SK-N-SH (cell line): Measurements from ENCODE around the gene PES1. TPM values are rescaled to one million over a fixed set of nuclear protein-coding genes. Genes with fewer than 3 reads are reported as not detected.

Experiments used
- CTCF ChIA-PET: fragments of 300-600, 350-600 bp; formaldehyde crosslinking; extraction: SDS; loops from one replicate; lab custom pipeline; 2021; lab: Yijun Ruan, JAX
- POLR2A ChIA-PET: fragments of 350-600 bp; sonication (Branson Sonifier 250); formaldehyde crosslinking; extraction: SDS; loops from one replicate; lab custom pipeline; 2020; ENCODE audit warnings: antibody characterized with exemption, inconsistent platforms; lab: Yijun Ruan, JAX
- DNase-seq: peaks from one replicate; pipeline ENCODE4 v3.0.0; 2012
- H2AFZ ChIP-seq: fragments of 200-600 bp; sonication (generic); 2 replicates; pipeline ENCODE4 v1.8.1; 2016; ENCODE audit warnings: antibody characterized with exemption, mild to moderate bottlenecking, low read depth
- H3F3A ChIP-seq: fragments of 200-600 bp; sonication (generic); replicated peaks from 2 replicates; pipeline ENCODE3; 2016; ENCODE audit warnings: antibody characterized with exemption, mild to moderate bottlenecking; ENCODE audit not compliant: insufficient read depth
- H3K27ac ChIP-seq, 2 experiments: fragments of 200-500 bp in 1 of 2; fragments of 200-600 bp in 1 of 2; sonication (Bioruptor generic) in 1 of 2; sonication (generic), shearing (Covaris generic) in 1 of 2; 2 replicates each; pipeline versions ENCODE4 v1.5.1 to v1.6.1; 2014 to 2016; ENCODE audit warnings: low read depth in 2 of 2, inconsistent platforms in 1 of 2, low read length in 1 of 2, mild to moderate bottlenecking in 1 of 2, mixed read lengths in 1 of 2
- H3K27me3 ChIP-seq: fragments of 200-600 bp; sonication (generic), shearing (Covaris generic); 2 replicates; pipeline ENCODE4 v1.6.1; 2016; ENCODE audit warnings: mixed run types; ENCODE audit not compliant: insufficient read depth
- H3K36me3 ChIP-seq, 2 experiments: fragments of 200-500 bp in 1 of 2; fragments of 200-600 bp in 1 of 2; sonication (Bioruptor generic) in 1 of 2; sonication (generic) in 1 of 2; replicated peaks in 1 of 2; 2 replicates each; pipeline versions ENCODE3 to v1.5.1; 2014 to 2016; ENCODE audit warnings: low read length in 1 of 2, mild to moderate bottlenecking in 1 of 2; ENCODE audit not compliant: insufficient read depth in 2 of 2, control insufficient read depth in 1 of 2
- H3K4me1 ChIP-seq, 2 experiments: fragments of 200-500 bp in 1 of 2; fragments of 200-600 bp in 1 of 2; sonication (Bioruptor generic) in 1 of 2; sonication (generic), shearing (Covaris generic) in 1 of 2; 2 replicates each; pipeline versions ENCODE4 v1.5.1 to v1.6.1; 2014 to 2016; ENCODE audit warnings: low read depth in 1 of 2, low read length in 1 of 2, mixed run types in 1 of 2; ENCODE audit not compliant: insufficient read depth in 2 of 2, control insufficient read depth in 1 of 2
- H3K4me2 ChIP-seq: fragments of 200-600 bp; sonication (generic), shearing (Covaris generic); 2 replicates; pipeline ENCODE4 v1.6.1; 2017; ENCODE audit warnings: mixed run types
- H3K4me3 ChIP-seq, 2 experiments: fragments of 200-500 bp in 1 of 2; fragments of 200-600 bp in 1 of 2; sonication (Bioruptor generic) in 1 of 2; sonication (generic), shearing (Covaris generic) in 1 of 2; 2 replicates each; pipeline versions ENCODE4 v1.5.1 to v1.8.1; 2014 to 2016; ENCODE audit warnings: low read depth in 2 of 2, inconsistent platforms in 1 of 2, low read length in 1 of 2, mild to moderate bottlenecking in 1 of 2, mixed read lengths in 1 of 2, moderate library complexity in 1 of 2
- H3K79me2 ChIP-seq: fragments of 200-600 bp; sonication (generic); 2 replicates; pipeline ENCODE4 v1.8.1; 2017; ENCODE audit warnings: mild to moderate bottlenecking; ENCODE audit not compliant: insufficient read depth
- H3K9ac ChIP-seq: fragments of 200-600 bp; sonication (generic); 2 replicates; pipeline ENCODE4 v1.6.1; 2017; ENCODE audit warnings: mixed run types
- H3K9me2 ChIP-seq: fragments of 200-600 bp; sonication (generic); 2 replicates; pipeline ENCODE4 v1.6.1; 2017; ENCODE audit warnings: mixed run types
- H3K9me3 ChIP-seq: fragments of 200-600 bp; sonication (generic); 2 replicates; pipeline ENCODE4 v1.6.1; 2017; ENCODE audit warnings: mixed run types, mild to moderate bottlenecking, moderate library complexity
- H4K20me1 ChIP-seq: fragments of 200-600 bp; sonication (generic); 2 replicates; pipeline ENCODE4 v1.6.1; 2017; ENCODE audit warnings: mild to moderate bottlenecking, mixed run types; ENCODE audit not compliant: insufficient read depth
- FOXM1 ChIP-seq: IDR thresholded peaks from 2 replicates; pipeline ENCODE4 v1.4.0; 2012; ENCODE audit warnings: low read depth, mild to moderate bottlenecking
- JUND ChIP-seq: IDR thresholded peaks from 2 replicates; pipeline ENCODE4 v1.4.0; 2012
- MXI1 ChIP-seq: IDR thresholded peaks from 2 replicates; pipeline ENCODE4 v1.6.1; 2012; ENCODE audit warnings: mild to moderate bottlenecking, low read depth, low read length, improper control_type of control experiment
- RAD21 ChIP-seq: IDR thresholded peaks from 2 replicates; pipeline ENCODE4 v1.6.1; 2012; ENCODE audit warnings: mild to moderate bottlenecking, low read length
- RFX5 ChIP-seq: IDR thresholded peaks from 2 replicates; pipeline ENCODE4 v1.6.1; 2012; ENCODE audit warnings: mild to moderate bottlenecking, improper control_type of control experiment, low read length
- RXRA ChIP-seq: IDR thresholded peaks from 2 replicates; pipeline ENCODE4 v1.4.0; 2012; ENCODE audit warnings: low read depth, mild to moderate bottlenecking, borderline replicate concordance
- SIN3A ChIP-seq: IDR thresholded peaks from 2 replicates; pipeline ENCODE4 v1.6.1; 2012; ENCODE audit warnings: low read depth, mild to moderate bottlenecking, low read length, moderate library complexity, borderline replicate concordance
- SMC3 ChIP-seq: IDR thresholded peaks from 2 replicates; pipeline ENCODE4 v1.6.1; 2012; ENCODE audit warnings: low read depth, low read length, improper control_type of control experiment
- ZBTB33 ChIP-seq: IDR thresholded peaks from 2 replicates; pipeline ENCODE4 v1.4.0; 2012; ENCODE audit warnings: low read depth, borderline replicate concordance
- WGBS: methylation state at CpG from one replicate; pipeline ENCODE4 v1.1.6; 2017; ENCODE audit warnings: low lambda C conversion rate; 5-methylcytosine and 5-hydroxymethylcytosine counted together
- polyA plus RNA-seq, 3 experiments: library from polyadenylated mRNA; depleted of rRNA; stranded (reverse); fragments of >200 nt; gene quantifications; 2 replicates each; pipeline ENCODE4 v1.2.3, GENCODE V29; 2012
- TF ChIP-seq, protein P1 (sequence below): fragments of 200-600 bp; sonication (generic); IDR thresholded peaks from 2 replicates; pipeline ENCODE4 v1.6.1; 2017; ENCODE audit warnings: antibody characterized with exemption, mild to moderate bottlenecking, moderate library complexity
- TF ChIP-seq, protein P2 (sequence below): IDR thresholded peaks from 2 replicates; pipeline ENCODE4 v1.4.0; 2012; ENCODE audit warnings: low read depth, borderline replicate concordance

PES1 gene
- polyA plus RNA-seq, 1 of the 3 experiments (the other 2 are of a cell fraction) = 109 TPM

- TF ChIP-seq RFX5 (no peak), SMC3 (no peak), FOXM1 (no peak)
- TF ChIP-seq, protein P1, sequence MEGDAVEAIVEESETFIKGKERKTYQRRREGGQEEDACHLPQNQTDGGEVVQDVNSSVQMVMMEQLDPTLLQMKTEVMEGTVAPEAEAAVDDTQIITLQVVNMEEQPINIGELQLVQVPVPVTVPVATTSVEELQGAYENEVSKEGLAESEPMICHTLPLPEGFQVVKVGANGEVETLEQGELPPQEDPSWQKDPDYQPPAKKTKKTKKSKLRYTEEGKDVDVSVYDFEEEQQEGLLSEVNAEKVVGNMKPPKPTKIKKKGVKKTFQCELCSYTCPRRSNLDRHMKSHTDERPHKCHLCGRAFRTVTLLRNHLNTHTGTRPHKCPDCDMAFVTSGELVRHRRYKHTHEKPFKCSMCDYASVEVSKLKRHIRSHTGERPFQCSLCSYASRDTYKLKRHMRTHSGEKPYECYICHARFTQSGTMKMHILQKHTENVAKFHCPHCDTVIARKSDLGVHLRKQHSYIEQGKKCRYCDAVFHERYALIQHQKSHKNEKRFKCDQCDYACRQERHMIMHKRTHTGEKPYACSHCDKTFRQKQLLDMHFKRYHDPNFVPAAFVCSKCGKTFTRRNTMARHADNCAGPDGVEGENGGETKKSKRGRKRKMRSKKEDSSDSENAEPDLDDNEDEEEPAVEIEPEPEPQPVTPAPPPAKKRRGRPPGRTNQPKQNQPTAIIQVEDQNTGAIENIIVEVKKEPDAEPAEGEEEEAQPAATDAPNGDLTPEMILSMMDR = no peak
- TF ChIP-seq, protein P2, sequence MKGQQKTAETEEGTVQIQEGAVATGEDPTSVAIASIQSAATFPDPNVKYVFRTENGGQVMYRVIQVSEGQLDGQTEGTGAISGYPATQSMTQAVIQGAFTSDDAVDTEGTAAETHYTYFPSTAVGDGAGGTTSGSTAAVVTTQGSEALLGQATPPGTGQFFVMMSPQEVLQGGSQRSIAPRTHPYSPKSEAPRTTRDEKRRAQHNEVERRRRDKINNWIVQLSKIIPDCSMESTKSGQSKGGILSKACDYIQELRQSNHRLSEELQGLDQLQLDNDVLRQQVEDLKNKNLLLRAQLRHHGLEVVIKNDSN = no peak
These were observed 46.0 kb upstream of the PES1 start (continued) for GRCh38 chr22:30637701-30638114.

GRCh38 chr22:30636226-30637077, 44.7 kb upstream of the PES1 start:
- H3K9me2 ChIP-seq = no peaks in the 10 kb centered on the region
- peaks cover 55% of the 10 kb centered on the region for H3K79me2 ChIP-seq
- peaks cover 0 to 3% of the 10 kb centered on the region in 2 experiments for H3K36me3 ChIP-seq
- H3K27me3 ChIP-seq = no peaks in the 10 kb centered on the region
- 16% methylated on average over 11 of the region's 45 CpGs for WGBS
- peak overlapping the region; percentile 96 for H3K4me2 ChIP-seq
- peak overlapping the region; percentile 65 to 78 for H3K4me3 ChIP-seq
- H3F3A ChIP-seq = peaks cover 9% of the 10 kb centered on the region
- POLR2A ChIA-PET = interaction anchor here (0.8 to 2.6 kb wide), 4 partner anchors 12 to 118 kb away, joined by 3 to 15 read pairs (median 4); partner anchors contain the start of gene OSBP2
- DNase-seq = peak; percentile 60
- peak overlapping the region; percentile 86 for H3K9ac ChIP-seq
- H3K4me1 ChIP-seq = peaks cover 18 to 37% of the 10 kb centered on the region in 2 experiments; a peak in 3 of 4 replicates
- H3K9me3 ChIP-seq = no peaks in the 10 kb centered on the region
- no peaks in the 10 kb centered on the region for H4K20me1 ChIP-seq
- peak overlapping the region; percentile 87 for H2AFZ ChIP-seq
- TF ChIP-seq, protein P2 = no peak
- TF ChIP-seq MXI1 (0 out of 2 replicates have a peak, but pooled peaks have one; percentile 6), ZBTB33 (no peak), RXRA (no peak), JUND (no peak), SIN3A (no peak), RAD21 (no peak)
- TF ChIP-seq, all 33 proteins: peak for 1
- CTCF ChIA-PET = interaction anchor here (1.1 to 6.3 kb wide), 11 partner anchors 17 to 285 kb away, joined by 3 to 162 read pairs (median 15); partner anchors contain the start of genes OSBP2 and RNF215
- peak overlapping the region; percentile 85 to 93 for H3K27ac ChIP-seq
